Activated gamma-delta T cell treated with Interleukin-2 at 50 U/mL for 16 hours (primary cell): ENCODE results near the gene ZBTB46.
"Not testable (repeated sequence)": the region's sequence is repeated elsewhere in the genome, so short reads cannot be mapped to it uniquely, and the experiment has no call there.

Experiments
- DNase-seq: peaks from one replicate; pipeline ENCODE4 v3.0.0-alpha.2; 2020

The ZBTB46 gene

DNA sequence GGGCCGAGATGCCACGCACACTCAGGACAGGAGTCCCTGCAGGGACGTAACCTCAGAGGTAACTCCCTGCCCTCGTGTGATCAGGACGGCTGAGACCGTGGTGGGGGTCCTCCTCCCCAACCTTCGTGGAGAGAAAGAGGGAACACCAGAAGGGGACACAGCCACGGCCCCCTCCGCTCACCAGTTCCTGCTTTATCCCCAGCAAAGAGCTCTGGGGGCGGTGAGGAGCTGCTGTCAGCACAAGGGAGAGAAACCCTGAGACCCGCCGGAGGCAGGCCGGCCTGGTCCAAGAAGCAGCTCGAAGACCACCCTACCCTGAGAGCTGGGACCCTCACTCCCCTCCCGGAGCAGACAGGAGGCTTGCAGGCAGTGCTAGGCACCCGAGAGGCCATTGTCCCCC lies 47.1 kb downstream of the ZBTB46 start:
- no peak for DNase-seq

- no peak for DNase-seq
Measured at GRCh38 chr20:63782521-63782971, 48.5 kb downstream of the ZBTB46 start.

DNA sequence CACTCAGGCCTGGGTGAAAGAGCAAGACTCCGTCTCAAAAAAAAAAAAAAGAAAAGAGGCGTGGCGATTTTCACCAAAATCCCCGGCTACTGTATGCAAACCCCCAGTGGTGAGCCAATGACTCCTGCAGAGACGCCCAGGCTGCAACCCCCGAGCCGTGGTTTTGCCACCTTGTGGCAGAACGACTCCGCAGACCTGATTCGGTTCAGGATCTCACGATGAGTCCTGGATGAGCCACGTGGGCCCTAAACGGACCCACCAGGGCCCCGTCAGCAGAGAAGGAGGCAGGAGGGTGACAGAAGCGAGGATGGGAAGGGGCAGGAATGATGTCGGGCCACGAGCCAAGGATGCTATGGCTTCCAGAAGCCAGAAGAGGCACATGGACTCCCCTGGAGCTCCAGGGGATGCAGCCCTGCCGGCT lies 49.0 kb downstream of the ZBTB46 start:
- peak; percentile 55 for DNase-seq

GRCh38 chr20:63781181-63781580 lies 49.9 kb downstream of the ZBTB46 start:
- no peak for DNase-seq

DNA sequence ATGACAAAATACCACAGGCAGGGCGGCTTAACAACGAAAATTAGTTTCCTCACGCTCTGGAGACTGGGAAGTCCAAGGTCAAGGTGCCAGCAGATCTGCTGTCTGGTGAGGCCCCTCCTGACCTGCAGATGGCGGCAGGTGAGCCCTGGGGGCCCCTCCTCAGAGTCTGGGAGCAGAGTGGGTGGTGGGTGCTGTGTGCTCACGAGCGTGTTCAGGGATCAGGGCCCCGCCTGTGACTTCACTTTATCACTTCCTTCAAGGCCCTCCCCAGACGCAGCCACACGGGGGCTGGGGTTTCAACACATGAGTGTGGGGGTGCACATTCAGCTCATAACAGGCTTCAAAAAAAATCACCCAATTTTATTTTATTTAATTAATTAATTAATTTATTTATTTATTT lies 52.2 kb downstream of the ZBTB46 start:
- DNase-seq = no peak

DNA sequence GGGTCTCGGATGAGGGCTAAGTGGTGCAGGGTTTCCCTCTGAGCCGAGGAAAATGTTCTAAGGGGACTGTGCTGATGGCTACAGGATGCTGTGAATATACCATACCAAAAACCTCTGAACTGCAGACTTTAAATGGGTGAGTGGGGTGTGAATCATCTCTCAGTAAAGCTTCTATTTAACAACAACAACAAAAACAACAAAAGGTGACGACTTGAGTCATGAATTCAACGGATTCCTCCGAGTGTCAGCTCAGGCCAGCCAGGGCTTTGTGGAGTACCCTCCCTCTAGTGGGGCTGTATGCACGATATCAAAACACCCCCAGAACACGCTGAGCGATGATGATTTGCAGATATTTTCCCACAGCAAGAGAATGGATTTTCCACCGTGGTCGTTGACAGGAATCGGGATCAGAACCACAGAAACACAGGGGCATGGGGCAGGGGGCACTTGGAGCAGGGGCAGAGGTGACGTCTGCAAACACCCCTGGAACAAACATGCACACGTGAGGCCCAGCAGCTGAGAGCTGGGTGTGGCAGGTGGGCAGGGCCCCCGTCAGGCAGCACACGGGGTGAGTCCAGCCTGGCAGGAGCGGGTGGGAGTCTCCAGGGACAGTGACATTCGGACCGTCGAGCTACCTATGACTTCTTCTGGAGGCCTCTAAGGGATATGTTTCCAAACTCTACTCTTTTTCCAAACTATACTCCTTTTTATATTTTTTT lies 52.9 kb downstream of the ZBTB46 start:
- DNase-seq = no peak

GRCh38 chr20:63777614-63778013 lies 53.5 kb downstream of the ZBTB46 start:
- no peak for DNase-seq

DNA sequence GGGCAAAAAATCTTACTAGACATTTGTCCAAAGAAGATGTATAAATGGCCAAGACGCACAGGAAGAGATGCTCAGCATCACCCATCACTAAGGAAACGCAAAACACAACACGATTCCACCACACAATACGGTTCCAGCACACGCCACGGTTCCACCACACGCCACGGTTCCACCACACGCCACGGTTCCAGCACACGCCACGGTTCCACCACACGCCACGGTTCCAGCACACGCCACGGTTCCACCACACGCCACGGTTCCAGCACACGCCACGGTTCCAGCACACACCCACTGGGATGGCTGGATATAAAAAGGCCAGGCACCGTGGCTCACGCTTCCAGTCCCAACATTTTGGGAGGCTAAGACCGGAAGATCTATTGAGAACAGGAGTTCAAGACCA lies 54.2 kb downstream of the ZBTB46 start:
- not testable (repeated sequence) for DNase-seq

- no peak for DNase-seq
Measured at GRCh38 chr20:63775096-63775978, 55.7 kb downstream of the ZBTB46 start.

GRCh38 chr20:63774306-63774705 lies 56.8 kb downstream of the ZBTB46 start:
- no peak for DNase-seq

DNA sequence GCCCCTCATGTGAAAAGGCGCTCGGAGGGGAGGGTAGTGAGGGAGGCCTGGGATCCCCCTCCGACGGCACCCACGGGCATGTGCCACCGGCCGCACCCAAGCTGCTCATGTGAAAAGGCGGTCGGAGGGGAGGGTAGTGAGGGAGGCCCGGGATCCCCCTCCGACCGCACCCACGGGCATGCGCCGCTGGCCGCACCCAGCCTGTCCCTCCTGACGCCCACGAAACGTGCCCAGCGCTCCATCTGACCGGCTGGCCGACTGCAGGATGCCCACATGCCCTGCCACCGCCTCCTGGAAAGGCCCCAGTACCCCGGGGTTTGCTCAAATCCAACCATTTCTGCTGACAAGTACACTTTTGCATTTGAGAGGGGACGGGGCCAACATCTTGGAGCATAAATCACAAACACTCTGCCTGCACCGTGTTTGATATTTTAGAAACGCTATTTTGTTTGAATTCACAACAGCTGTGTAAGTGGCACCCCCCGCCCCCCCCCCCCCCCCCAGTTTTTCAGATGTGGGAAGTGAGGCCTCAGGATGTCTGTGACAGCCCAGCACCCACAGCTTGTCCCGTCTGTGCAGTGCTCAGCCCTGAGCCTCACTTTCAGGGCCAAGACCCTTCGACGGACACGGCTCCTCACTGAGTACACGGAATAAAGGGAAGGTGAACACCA lies 57.4 kb downstream of the ZBTB46 start:
- no peak for DNase-seq

GRCh38 chr20:63772781-63773518 lies 58.1 kb downstream of the ZBTB46 start:
- DNase-seq = no peak

GRCh38 chr20:63771046-63771707 lies 59.9 kb downstream of the ZBTB46 start:
- no peak for DNase-seq

DNA sequence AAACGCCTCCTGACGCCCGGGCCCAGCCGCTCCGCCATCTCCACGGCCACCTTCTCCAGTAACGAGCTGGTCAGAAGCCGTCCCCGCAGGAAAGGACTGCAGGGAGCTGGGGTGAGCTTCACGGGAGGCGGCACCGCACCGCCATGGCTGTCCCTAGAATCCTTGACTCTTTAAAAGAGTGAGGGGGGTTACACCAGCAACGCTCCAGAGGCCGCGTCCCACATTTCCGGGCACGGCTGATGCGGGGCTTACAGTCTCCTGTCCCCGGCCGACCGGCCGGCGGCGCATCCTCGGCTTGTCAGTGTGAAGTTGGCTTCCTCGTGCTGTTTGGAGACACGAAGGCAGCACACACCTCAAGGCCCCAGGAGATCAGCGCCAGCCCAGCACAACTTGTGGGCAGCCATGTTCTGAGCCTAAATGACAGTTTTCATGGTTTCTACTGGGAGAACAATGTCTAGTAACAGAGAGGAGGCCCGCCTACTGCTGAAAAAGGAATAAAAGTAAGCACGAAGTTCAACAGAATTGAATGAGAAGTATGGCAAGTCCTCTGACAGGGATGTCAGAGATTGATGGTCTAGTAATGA lies 61.1 kb downstream of the ZBTB46 start:
- no peak for DNase-seq

DNA sequence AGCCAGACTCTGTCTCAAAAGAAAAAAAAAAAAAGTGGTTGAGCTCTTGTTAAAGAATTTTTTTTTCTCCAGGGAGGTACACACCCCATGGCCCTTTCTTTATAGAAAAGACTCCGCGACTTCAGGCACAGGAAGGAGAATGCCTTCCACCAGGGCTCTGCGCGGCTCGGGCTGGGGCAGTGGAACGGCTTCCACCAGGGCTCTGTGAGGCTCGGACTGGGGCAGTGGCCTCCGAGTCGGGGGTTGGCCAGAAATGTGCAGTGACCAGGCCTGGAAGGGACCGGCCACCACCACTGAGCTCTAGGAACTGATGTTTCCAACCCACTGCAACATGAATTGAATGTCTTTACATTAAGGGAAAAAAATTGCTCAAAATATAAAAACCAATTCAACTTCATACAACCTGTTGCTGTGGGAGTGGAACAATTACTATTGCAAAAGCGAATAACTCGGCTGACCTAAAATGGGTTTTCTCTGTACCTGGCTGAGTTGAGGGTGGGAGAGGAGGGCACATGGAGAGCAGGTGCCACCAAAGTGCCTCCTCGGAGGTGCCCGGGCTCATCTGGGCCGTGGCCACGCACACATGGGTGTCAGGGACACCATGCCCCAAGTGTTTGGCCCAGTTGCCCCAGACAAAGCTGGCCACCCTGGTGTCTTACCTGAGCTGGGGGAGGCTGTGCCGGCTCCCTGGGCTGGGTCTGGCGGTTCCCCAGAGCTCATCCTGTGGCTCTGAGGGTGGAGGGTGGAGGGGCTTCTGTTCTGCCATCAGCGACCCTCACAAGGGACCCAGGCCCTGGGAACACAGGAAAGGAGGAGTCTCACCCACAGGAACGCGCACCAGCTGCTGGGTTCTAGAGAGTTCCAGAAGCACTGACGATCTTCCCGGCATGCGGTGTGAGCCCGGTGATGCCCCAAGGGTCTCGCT lies 62.2 kb downstream of the ZBTB46 start:
- no peak for DNase-seq

- no peak for DNase-seq
Measured at GRCh38 chr20:63767886-63768285, 63.2 kb downstream of the ZBTB46 start.

DNA sequence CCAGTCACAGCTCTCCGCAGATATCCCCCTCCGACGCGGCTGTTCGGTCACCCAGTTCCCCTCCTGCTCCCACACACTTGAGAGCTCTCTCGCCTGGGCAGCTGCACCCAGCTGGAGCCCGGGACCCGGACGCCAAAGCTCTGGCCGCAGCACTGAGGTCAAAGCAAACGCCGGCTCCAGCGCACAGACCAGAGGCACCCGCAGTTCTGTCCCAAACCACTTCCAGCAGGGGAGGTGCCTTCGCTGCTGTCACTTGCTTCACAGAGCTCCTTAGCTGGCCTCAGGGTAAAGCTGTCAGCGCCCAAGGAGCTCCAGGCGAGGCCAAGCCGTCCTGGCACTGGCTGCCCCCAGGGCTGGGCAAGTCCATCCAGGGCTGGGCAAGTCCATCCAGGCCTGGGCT lies 63.6 kb downstream of the ZBTB46 start:
- DNase-seq = no peak

GRCh38 chr20:63766695-63767426 lies 64.2 kb downstream of the ZBTB46 start:
- DNase-seq = no peak

DNA sequence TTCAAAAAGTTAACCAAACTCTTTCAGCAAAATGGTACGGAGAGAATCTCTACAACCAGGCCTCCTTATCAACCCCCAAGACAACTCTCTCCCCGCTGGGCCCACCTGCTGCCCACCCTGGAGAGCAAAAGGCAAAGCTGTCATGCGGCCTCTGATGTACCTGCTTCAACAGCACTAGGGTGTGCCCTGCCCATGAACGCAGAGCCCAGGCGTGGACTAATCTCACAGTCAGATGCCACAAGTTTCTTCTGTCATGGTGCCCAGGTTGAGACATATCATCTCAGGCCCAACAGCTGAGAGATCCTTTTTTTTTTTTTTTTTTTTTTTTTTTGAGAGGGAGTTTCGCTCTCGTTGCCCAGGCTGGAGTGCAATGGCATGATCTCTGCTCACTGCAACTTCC lies 65.2 kb downstream of the ZBTB46 start:
- no peak for DNase-seq
